ENCODE data around the gene KIF23. TPM values are rescaled to one million over a fixed set of nuclear protein-coding genes. Genes with fewer than 3 reads are reported as not detected.
A peak's percentile ranks its signal among the peaks of the same experiment; 100 is the strongest.

Gene KIF23
- total and polyA plus RNA-seq, 3 experiments from 2014 or later = 0.18 to 44.4 (median 36.0) TPM

DNA sequence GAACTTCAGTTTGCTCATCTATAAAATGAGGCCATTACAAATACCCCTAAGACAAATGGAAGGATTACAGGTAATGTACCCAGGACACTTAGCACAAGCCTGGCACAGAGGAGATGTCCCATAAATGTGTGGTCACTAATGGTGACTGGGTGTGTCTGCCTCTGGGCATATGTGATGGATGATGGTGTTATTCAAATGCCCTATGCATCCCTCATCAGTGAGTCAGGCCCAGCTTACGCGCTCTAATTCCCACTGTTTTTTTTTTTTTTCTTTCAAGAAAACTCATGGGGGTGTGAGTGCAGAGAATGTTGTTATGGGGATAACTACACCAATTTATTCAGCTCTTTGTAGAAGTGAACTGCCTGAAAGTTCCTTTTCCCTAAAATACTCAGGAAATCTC lies 23.6 kb upstream of the KIF23 start:
- Histone ChIP-seq H3K4me1 (ENCODE audit: insufficient read depth, low read length) (peaks cover 5% of the 10 kb centered on the region), H3K4me3 (ENCODE audit: low read length) (no peak overlapping the region), H3K36me3 (ENCODE audit: insufficient read depth, low read length) (no peaks in the 10 kb centered on the region), H3K27ac (ENCODE audit: low read depth, low read length) (no peak overlapping the region), H3K27me3 (ENCODE audit: insufficient read depth, low read length, poor library complexity, severe bottlenecking) (no peaks in the 10 kb centered on the region), H3K9me3 (ENCODE audit: low read length) (no peaks in the 10 kb centered on the region)
- Mint-ChIP-seq H3K36me3 (no peaks in the 10 kb centered on the region), H3K4me3 (no peak overlapping the region), H3K4me1 (peaks cover 4 to 8% (median 7%) of the 10 kb centered on the region in 3 donors), H3K9me3 (no peaks in the 10 kb centered on the region), H3K27ac (no peak overlapping the region), H3K27me3 (peaks cover 3 to 8% of the 10 kb centered on the region in 2 donors)
- CTCF ChIA-PET = interaction anchor here (2.5 kb wide), 1 partner anchor 331 kb away, joined by 5 read pairs; no protein-coding TSS in a partner anchor
- POLR2A ChIA-PET = no interaction called here
- DNase-seq = no peak

DNA sequence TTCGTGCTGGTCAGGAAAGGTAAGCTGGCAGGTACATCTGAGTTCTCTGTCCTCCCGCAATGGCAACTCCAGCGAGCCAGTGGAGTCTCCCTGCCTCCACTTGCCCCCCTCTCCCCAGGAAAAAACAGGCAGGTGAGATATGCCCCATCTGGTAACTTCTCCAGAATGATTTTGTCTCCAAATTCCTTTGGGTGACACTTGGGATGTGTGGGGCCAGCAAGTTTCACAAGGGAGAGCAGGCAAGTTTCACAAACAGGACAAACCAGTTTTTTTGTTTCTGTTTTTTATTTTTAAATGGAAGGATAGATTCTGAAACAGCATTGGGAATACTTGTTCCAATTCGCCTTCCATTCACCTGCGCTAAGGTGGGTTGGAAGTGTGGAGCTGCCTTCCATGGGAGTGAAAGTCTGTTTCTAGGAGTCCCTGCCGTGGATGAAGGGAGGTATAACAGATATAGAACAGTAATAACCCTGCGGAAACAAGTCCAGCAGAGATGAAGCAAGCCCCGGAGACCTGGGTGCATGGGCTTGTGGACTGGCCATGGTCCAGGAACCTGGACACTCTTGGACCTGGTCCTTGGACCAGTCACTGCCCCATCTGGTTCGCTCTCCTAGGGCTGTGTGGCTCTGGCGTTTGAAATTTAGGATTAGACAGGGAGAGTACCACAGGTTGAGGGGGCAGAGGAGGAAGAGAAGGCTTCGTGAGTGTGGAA lies 22.9 kb upstream of the KIF23 start:
- POLR2A ChIA-PET = no interaction called here
- H3K36me3 Mint-ChIP-seq = no peaks in the 10 kb centered on the region
- no peak overlapping the region for H3K27ac Mint-ChIP-seq
- peaks cover 3 to 8% of the 10 kb centered on the region in 2 donors for H3K27me3 Mint-ChIP-seq
- no peak overlapping the region for H3K4me3 ChIP-seq (ENCODE audit: low read length)
- H3K4me1 Mint-ChIP-seq = peaks cover 4 to 8% (median 7%) of the 10 kb centered on the region in 3 donors
- no peak overlapping the region for H3K27ac ChIP-seq (ENCODE audit: low read depth, low read length)
- CTCF ChIA-PET = interaction anchor here (1.8 kb wide), 1 partner anchor 332 kb away, joined by 5 read pairs; no protein-coding TSS in a partner anchor
- H3K36me3 ChIP-seq (ENCODE audit: insufficient read depth, low read length) = no peaks in the 10 kb centered on the region
- no peaks in the 10 kb centered on the region for H3K9me3 Mint-ChIP-seq
- H3K4me1 ChIP-seq (ENCODE audit: insufficient read depth, low read length) = peaks cover 5% of the 10 kb centered on the region
- H3K9me3 ChIP-seq (ENCODE audit: low read length) = no peaks in the 10 kb centered on the region
- no peak for DNase-seq
- no peaks in the 10 kb centered on the region for H3K27me3 ChIP-seq (ENCODE audit: insufficient read depth, low read length, poor library complexity, severe bottlenecking)
- no peak overlapping the region for H3K4me3 Mint-ChIP-seq

DNA sequence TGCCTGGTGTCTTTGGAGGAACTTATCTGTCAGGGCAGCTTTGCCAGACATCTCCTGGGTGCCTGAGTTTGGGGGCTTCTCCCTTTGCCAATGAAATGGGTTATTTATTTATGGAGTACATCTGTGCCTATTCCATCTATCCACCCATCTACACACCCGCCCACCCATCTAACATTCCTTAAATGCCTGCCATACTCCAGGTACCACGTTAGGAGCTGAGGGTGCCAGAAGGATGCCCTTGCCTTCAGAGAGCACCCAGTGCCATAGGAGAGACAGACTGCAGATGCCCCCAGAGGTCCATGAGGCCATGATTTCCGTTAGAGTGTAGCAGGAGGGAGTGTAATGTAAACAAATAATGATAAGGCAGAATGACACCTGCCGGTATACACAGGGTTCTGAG lies 21.8 kb upstream of the KIF23 start:
- H3K4me1 Mint-ChIP-seq = peaks cover 4 to 8% (median 7%) of the 10 kb centered on the region in 3 donors
- H3K4me3 Mint-ChIP-seq = peak overlapping the region in 1 of 7 donors; percentile 32
- ChIA-PET CTCF (interaction anchor here (1.8 to 3.7 kb wide), 2 partner anchors 333 to 335 kb away, joined by 5 to 19 read pairs; no protein-coding TSS in a partner anchor), POLR2A (no interaction called here)
- H3K27me3 Mint-ChIP-seq = peaks cover 3 to 8% of the 10 kb centered on the region in 2 donors
- H3K4me1 ChIP-seq (ENCODE audit: insufficient read depth, low read length) = peaks cover 5% of the 10 kb centered on the region
- no peak overlapping the region for H3K4me3 ChIP-seq (ENCODE audit: low read length)
- H3K36me3 ChIP-seq (ENCODE audit: insufficient read depth, low read length) = no peaks in the 10 kb centered on the region
- no peaks in the 10 kb centered on the region for H3K9me3 ChIP-seq (ENCODE audit: low read length)
- no peak overlapping the region for H3K27ac ChIP-seq (ENCODE audit: low read depth, low read length)
- no peak overlapping the region for H3K27ac Mint-ChIP-seq
- H3K27me3 ChIP-seq (ENCODE audit: insufficient read depth, low read length, poor library complexity, severe bottlenecking) = no peaks in the 10 kb centered on the region
- no peaks in the 10 kb centered on the region for H3K9me3 Mint-ChIP-seq
- DNase-seq = no peak
- no peaks in the 10 kb centered on the region for H3K36me3 Mint-ChIP-seq

DNA sequence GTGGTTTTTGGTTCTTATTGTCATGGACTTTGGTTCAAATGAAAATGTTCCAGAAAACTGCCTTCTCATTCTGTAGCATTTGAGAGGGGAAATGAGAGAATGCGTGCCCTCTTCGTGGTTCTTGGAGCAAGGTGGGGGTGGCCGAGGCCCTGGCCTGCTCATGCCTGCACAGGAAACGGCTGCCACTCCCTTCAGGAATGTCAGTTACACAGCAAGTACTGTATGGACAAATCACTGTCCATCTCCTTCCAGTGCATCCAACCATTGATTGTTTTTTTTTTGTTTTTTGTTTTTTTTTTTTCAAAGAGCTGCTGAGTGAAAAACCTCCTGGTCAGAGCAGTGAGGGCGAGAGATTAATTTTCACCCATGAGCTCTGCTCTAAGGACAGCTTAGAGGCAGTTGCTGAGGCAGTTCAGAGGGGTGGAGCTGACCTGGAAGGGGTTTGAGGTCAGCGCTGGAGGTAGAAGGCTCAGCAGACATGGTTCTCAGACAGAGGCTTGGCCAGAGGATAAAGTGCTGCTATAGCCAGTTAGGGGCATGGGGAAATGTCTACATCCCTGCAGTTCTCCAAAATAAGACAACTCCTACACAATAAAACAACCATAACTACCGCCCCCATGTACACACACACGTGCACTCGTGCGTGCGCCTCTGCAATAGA lies 20.2 kb upstream of the KIF23 start:
- H3K4me3 Mint-ChIP-seq = no peak overlapping the region
- no peaks in the 10 kb centered on the region for H3K9me3 ChIP-seq (ENCODE audit: low read length)
- ChIA-PET POLR2A (no interaction called here), CTCF (interaction anchor here (0.6 to 3.7 kb wide), 15 partner anchors 10 to 363 kb away, joined by 3 to 19 read pairs (median 4); no protein-coding TSS in a partner anchor)
- DNase-seq = no peak
- H3K27ac ChIP-seq (ENCODE audit: low read depth, low read length) = no peak overlapping the region
- H3K4me3 ChIP-seq (ENCODE audit: low read length) = no peak overlapping the region
- no peaks in the 10 kb centered on the region for H3K9me3 Mint-ChIP-seq
- peaks cover 5% of the 10 kb centered on the region for H3K4me1 ChIP-seq (ENCODE audit: insufficient read depth, low read length)
- H3K36me3 ChIP-seq (ENCODE audit: insufficient read depth, low read length) = no peaks in the 10 kb centered on the region
- peaks cover 3 to 8% of the 10 kb centered on the region in 2 donors for H3K27me3 Mint-ChIP-seq
- no peaks in the 10 kb centered on the region for H3K36me3 Mint-ChIP-seq
- H3K27ac Mint-ChIP-seq = peak overlapping the region in 1 of 8 donors; percentile 50
- H3K4me1 Mint-ChIP-seq = peaks cover 4 to 13% (median 7%) of the 10 kb centered on the region in 3 donors
- H3K27me3 ChIP-seq (ENCODE audit: insufficient read depth, low read length, poor library complexity, severe bottlenecking) = no peaks in the 10 kb centered on the region

DNA sequence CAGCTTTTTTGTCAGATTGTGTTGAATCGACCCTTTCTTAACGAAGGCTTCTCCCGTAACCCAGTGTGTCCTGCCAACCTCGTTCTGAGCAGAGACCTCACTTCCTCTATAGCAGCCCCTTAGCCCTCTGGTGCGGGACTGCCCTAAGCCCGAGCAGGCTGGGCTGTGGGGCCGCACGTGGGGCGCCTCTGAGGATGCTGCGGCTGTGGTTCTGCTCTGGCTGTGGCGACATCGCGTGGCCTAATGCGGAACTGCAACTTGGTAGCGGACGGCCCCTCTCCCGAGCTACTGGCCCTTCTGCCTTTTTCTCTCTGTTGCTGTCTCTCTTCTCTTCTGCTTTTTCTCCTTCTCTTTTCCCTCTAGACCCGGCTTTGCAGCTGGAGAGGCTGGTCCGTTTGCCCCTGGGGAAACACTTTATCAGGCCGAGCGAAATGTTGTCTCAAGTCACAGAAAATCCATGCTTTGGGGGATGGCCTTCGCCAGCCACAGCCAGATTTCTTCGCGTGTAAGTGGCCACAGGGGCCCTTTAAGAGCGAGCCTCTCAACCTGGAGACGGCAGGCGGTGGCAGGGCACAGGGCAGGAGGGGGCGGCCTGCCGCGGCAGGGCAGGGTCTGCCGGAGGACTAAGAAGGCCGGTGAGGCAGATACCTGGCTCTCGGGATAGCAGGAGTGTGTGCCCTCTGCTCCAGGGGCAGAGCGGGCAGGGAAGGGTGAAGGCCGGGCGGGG lies 19.4 kb upstream of the KIF23 start:
- POLR2A ChIA-PET = no interaction called here
- DNase-seq = peak; percentile 62 to 82 (median 69)
- CTCF ChIA-PET = interaction anchor here (0.6 to 3.7 kb wide), 19 partner anchors 9 to 363 kb away, joined by 3 to 19 read pairs (median 4); partner anchors contain the start of gene KIF23
- H3K9me3 Mint-ChIP-seq = no peaks in the 10 kb centered on the region
- no peak overlapping the region for H3K4me3 ChIP-seq (ENCODE audit: low read length)
- H3K4me1 ChIP-seq (ENCODE audit: insufficient read depth, low read length) = peaks cover 5% of the 10 kb centered on the region
- H3K27ac Mint-ChIP-seq = peak overlapping the region in 2 of 8 donors; percentile 66 to 69
- peak overlapping the region in 1 of 7 donors; percentile 52 for H3K4me3 Mint-ChIP-seq
- H3K36me3 ChIP-seq (ENCODE audit: insufficient read depth, low read length) = no peaks in the 10 kb centered on the region
- no peaks in the 10 kb centered on the region for H3K27me3 ChIP-seq (ENCODE audit: insufficient read depth, low read length, poor library complexity, severe bottlenecking)
- no peak overlapping the region for H3K27ac ChIP-seq (ENCODE audit: low read depth, low read length)
- no peaks in the 10 kb centered on the region for H3K36me3 Mint-ChIP-seq
- no peaks in the 10 kb centered on the region for H3K9me3 ChIP-seq (ENCODE audit: low read length)
- H3K4me1 Mint-ChIP-seq = peaks cover 4 to 13% (median 7%) of the 10 kb centered on the region in 3 donors
- H3K27me3 Mint-ChIP-seq = peaks cover 3 to 8% of the 10 kb centered on the region in 2 donors

DNA sequence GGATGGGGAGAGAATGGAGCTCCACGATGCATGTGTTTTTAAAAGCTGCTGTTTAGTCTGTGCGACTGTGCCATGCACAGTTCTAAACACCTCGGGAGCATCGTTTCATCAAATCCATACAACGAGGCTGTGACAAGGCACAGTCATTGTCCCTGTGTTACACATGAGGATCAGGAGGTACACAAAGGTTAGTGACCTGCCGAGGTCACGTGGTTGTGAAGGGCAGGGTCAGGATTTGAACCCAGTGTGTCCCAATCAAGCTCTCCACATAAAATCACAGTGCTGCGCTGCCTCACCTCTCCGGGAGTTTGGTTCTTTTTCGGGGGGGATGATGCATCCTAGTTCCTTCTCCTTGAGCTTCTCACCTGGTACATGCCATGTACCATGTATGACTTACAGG lies 18.7 kb upstream of the KIF23 start:
- peaks cover 5% of the 10 kb centered on the region for H3K4me1 ChIP-seq (ENCODE audit: insufficient read depth, low read length)
- H3K4me3 ChIP-seq (ENCODE audit: low read length) = no peak overlapping the region
- H3K36me3 ChIP-seq (ENCODE audit: insufficient read depth, low read length) = no peaks in the 10 kb centered on the region
- no peak overlapping the region for H3K4me3 Mint-ChIP-seq
- no peaks in the 10 kb centered on the region for H3K9me3 Mint-ChIP-seq
- peaks cover 4 to 13% (median 7%) of the 10 kb centered on the region in 3 donors for H3K4me1 Mint-ChIP-seq
- ChIA-PET POLR2A (no interaction called here), CTCF (interaction anchor here (1.1 to 3.7 kb wide), 10 partner anchors 10 to 361 kb away, joined by 3 to 19 read pairs (median 6); no protein-coding TSS in a partner anchor)
- H3K27me3 ChIP-seq (ENCODE audit: insufficient read depth, low read length, poor library complexity, severe bottlenecking) = no peaks in the 10 kb centered on the region
- H3K9me3 ChIP-seq (ENCODE audit: low read length) = no peaks in the 10 kb centered on the region
- H3K27ac Mint-ChIP-seq = peak overlapping the region in 1 of 8 donors; percentile 23
- H3K36me3 Mint-ChIP-seq = no peaks in the 10 kb centered on the region
- no peak overlapping the region for H3K27ac ChIP-seq (ENCODE audit: low read depth, low read length)
- DNase-seq = no peak
- H3K27me3 Mint-ChIP-seq = peaks cover 3 to 8% of the 10 kb centered on the region in 2 donors

DNA sequence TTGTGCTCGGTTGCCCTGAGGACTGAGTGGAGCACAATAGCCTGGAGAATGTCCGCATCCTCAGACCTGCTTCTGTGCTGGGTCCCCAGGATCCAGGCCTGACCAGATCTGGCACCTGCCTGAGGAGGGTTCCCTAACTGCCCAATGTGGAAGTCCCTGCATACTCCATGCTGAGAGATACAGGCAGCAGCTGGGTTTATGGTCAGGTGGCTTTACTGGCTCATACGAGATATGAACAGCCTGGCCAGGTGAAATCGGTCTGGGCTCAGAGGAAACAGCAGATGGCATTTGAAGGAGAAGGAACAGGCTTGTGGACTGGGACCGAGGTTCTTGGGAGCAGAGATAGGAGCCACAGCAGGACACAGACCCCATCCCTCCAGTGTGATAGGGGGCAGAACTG lies 18.2 kb upstream of the KIF23 start:
- H3K27me3 Mint-ChIP-seq = peaks cover 3 to 8% of the 10 kb centered on the region in 2 donors
- no peaks in the 10 kb centered on the region for H3K36me3 ChIP-seq (ENCODE audit: insufficient read depth, low read length)
- POLR2A ChIA-PET = no interaction called here
- no peak overlapping the region for H3K27ac Mint-ChIP-seq
- H3K4me3 ChIP-seq (ENCODE audit: low read length) = no peak overlapping the region
- no peaks in the 10 kb centered on the region for H3K9me3 ChIP-seq (ENCODE audit: low read length)
- CTCF ChIA-PET = interaction anchor here (2.3 to 3.7 kb wide), 3 partner anchors 18 to 339 kb away, joined by 8 to 19 read pairs (median 15); no protein-coding TSS in a partner anchor
- peaks cover 4 to 13% (median 7%) of the 10 kb centered on the region in 3 donors for H3K4me1 Mint-ChIP-seq
- no peak overlapping the region for H3K27ac ChIP-seq (ENCODE audit: low read depth, low read length)
- no peaks in the 10 kb centered on the region for H3K36me3 Mint-ChIP-seq
- peaks cover 5% of the 10 kb centered on the region for H3K4me1 ChIP-seq (ENCODE audit: insufficient read depth, low read length)
- no peak overlapping the region for H3K4me3 Mint-ChIP-seq
- no peak for DNase-seq
- no peaks in the 10 kb centered on the region for H3K27me3 ChIP-seq (ENCODE audit: insufficient read depth, low read length, poor library complexity, severe bottlenecking)
- no peaks in the 10 kb centered on the region for H3K9me3 Mint-ChIP-seq
